Smooth muscle cell (in vitro differentiated cells): Measurements from ENCODE around the gene MSMP. TPM values are rescaled to one million over a fixed set of nuclear protein-coding genes. Genes with fewer than 3 reads are reported as not detected.

ENCODE experiments used
- DNase-seq: peaks from one replicate; lab custom pipeline; 2025; ENCODE audit not compliant: unreplicated experiment; lab: John Stamatoyannopoulos, UW
- H2AFZ ChIP-seq: fragments of 200-600 bp; sonication (generic); 2 replicates; pipeline ENCODE4 v1.6.0; 2016; ENCODE audit warnings: antibody characterized with exemption, low read depth, mild to moderate bottlenecking
- H3F3A ChIP-seq: fragments of 200-600 bp; sonication (generic); 2 replicates; pipeline ENCODE4 v1.6.0; 2017; ENCODE audit warnings: antibody characterized with exemption, low read depth
- H3K27ac ChIP-seq: fragments of 200-600 bp; sonication (generic); 2 replicates; pipeline ENCODE4 v1.5.1; 2016; ENCODE audit warnings: low read depth, mild to moderate bottlenecking
- H3K27me3 ChIP-seq: fragments of 200-600 bp; sonication (generic); 2 replicates; pipeline ENCODE4 v1.6.1; 2016; ENCODE audit warnings: low read depth, mild to moderate bottlenecking
- H3K36me3 ChIP-seq: fragments of 200-600 bp; sonication (generic); 2 replicates; pipeline ENCODE4 v1.5.1; 2016; ENCODE audit warnings: low read depth
- H3K4me1 ChIP-seq: fragments of 200-600 bp; sonication (generic); 2 replicates; pipeline ENCODE4 v1.5.1; 2016; ENCODE audit warnings: low read depth
- H3K4me2 ChIP-seq: fragments of 200-600 bp; sonication (generic); 2 replicates; pipeline ENCODE4 v1.6.0; 2016; ENCODE audit warnings: mild to moderate bottlenecking
- H3K4me3 ChIP-seq: fragments of 200-600 bp; sonication (generic); 2 replicates; pipeline ENCODE4 v1.5.1; 2016; ENCODE audit warnings: mild to moderate bottlenecking
- H3K79me2 ChIP-seq: fragments of 200-600 bp; sonication (generic); 2 replicates; pipeline ENCODE4 v1.6.0; 2016; ENCODE audit warnings: low read depth, mild to moderate bottlenecking
- H3K9ac ChIP-seq: fragments of 200-600 bp; sonication (generic); 2 replicates; pipeline ENCODE4 v1.6.0; 2016; ENCODE audit warnings: low read depth
- H3K9me3 ChIP-seq: fragments of 200-600 bp; sonication (generic); replicated peaks from 2 replicates; pipeline ENCODE4 v1.5.1; 2016; ENCODE audit warnings: low read depth
- H4K20me1 ChIP-seq: fragments of 200-600 bp; sonication (generic); 2 replicates; pipeline ENCODE4 v1.6.0; 2016; ENCODE audit warnings: low read depth
- CTCF ChIP-seq: fragments of 200-600 bp; sonication (generic); IDR thresholded peaks from 2 replicates; pipeline ENCODE4 v1.5.1; 2017; ENCODE audit warnings: borderline replicate concordance, mild to moderate bottlenecking, antibody characterized with exemption; ENCODE audit not compliant: insufficient read depth, poor library complexity, severe bottlenecking
- WGBS: methylation state at CpG from one replicate; pipeline ENCODE4 v1.1.7; 2016; ENCODE audit warnings: low lambda C conversion rate; 5-methylcytosine and 5-hydroxymethylcytosine counted together
- polyA plus RNA-seq: library from polyadenylated mRNA; unstranded; fragments of >200 nt; fragmentation: Nextera tagmentation; extraction: Ambion mirVana; gene quantifications from 2 replicates; pipeline ENCODE4 v1.2.1, GENCODE V29; 2016
- total RNA-seq: library from RNA; depleted of rRNA; stranded (reverse); fragments of >200 nt; gene quantifications from 2 replicates; pipeline ENCODE4 v1.2.3, GENCODE V29; 2014

Gene MSMP
- total and polyA plus RNA-seq, 2 experiments from 2014 or later, result not detected

- no peaks in the 10 kb centered on the region for H3F3A ChIP-seq
- H3K27ac ChIP-seq, result no peak overlapping the region
- H3K36me3 ChIP-seq, result peaks cover 36% of the 10 kb centered on the region
- no peak overlapping the region for H3K4me2 ChIP-seq
- H3K27me3 ChIP-seq, result no peaks in the 10 kb centered on the region
- TF ChIP-seq CTCF, result no peak
- H2AFZ ChIP-seq, result no peak overlapping the region
- no peak for DNase-seq
- H3K4me1 ChIP-seq, result no peaks in the 10 kb centered on the region
- WGBS, result 92% methylated on average over 10 of the region's 10 CpGs
- no peak overlapping the region for H3K9ac ChIP-seq
- no peaks in the 10 kb centered on the region for H3K9me3 ChIP-seq
- H3K79me2 ChIP-seq, result no peaks in the 10 kb centered on the region
- H4K20me1 ChIP-seq, result peaks cover 20% of the 10 kb centered on the region
- H3K4me3 ChIP-seq, result no peak overlapping the region
Observed at GRCh38 chr9:35706951-35707350, 47.1 kb downstream of the MSMP start.

- no peak for TF ChIP-seq CTCF
- Histone ChIP-seq H3K4me2 (no peak overlapping the region), H3K36me3 (peaks cover 34% of the 10 kb centered on the region), H2AFZ (no peak overlapping the region), H3K79me2 (no peaks in the 10 kb centered on the region), H3F3A (no peaks in the 10 kb centered on the region), H3K4me3 (no peak overlapping the region), H3K9me3 (no peaks in the 10 kb centered on the region), H4K20me1 (peaks cover 23% of the 10 kb centered on the region), H3K27me3 (no peaks in the 10 kb centered on the region), H3K9ac (no peak overlapping the region), H3K27ac (no peak overlapping the region), H3K4me1 (no peaks in the 10 kb centered on the region)
- 96% methylated on average over 7 of the region's 7 CpGs for WGBS
- DNase-seq, result no peak
Observed at GRCh38 chr9:35705836-35706430, 48.1 kb downstream of the MSMP start.

DNA sequence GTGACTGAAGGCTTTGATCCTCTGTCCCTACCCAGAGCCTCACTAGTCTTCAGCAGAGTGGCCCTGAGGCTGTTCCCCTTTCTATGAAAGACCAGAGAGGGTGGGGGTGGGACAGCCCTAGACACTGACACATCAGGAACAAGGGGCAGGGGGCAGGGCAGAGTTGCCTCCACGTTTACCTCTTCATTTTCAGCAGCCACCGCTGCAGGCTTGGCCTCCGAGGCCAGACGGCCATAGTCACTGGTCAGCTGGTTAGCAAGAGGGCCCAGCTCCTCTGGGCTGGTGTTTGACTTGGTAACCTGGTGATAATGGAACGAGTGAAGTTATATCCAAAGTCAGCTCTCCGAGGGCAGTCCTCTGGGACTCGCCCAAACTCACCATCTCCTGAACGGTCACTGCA lies 48.7 kb downstream of the MSMP start:
- H3K27ac ChIP-seq, result no peak overlapping the region
- H2AFZ ChIP-seq, result no peak overlapping the region
- H3K9ac ChIP-seq, result no peak overlapping the region
- H3K27me3 ChIP-seq, result no peaks in the 10 kb centered on the region
- WGBS, result 88% methylated on average over 8 of the region's 8 CpGs
- no peaks in the 10 kb centered on the region for H3K79me2 ChIP-seq
- H3K9me3 ChIP-seq, result no peaks in the 10 kb centered on the region
- peaks cover 29% of the 10 kb centered on the region for H4K20me1 ChIP-seq
- no peak overlapping the region for H3K4me3 ChIP-seq
- no peak for DNase-seq
- no peak overlapping the region for H3K4me2 ChIP-seq
- H3F3A ChIP-seq, result peaks cover 5% of the 10 kb centered on the region
- TF ChIP-seq CTCF, result no peak
- no peaks in the 10 kb centered on the region for H3K4me1 ChIP-seq
- peaks cover 37% of the 10 kb centered on the region for H3K36me3 ChIP-seq
